GM18507 (cell line): ENCODE measurements around the gene RHBG.

Experiments used
- DNase-seq: peaks from one replicate; pipeline ENCODE4 v3.0.0; 2011; ENCODE audit warnings: low read depth; ENCODE audit not compliant: insufficient read length; ENCODE audit errors: extremely low spot score
- FAIRE-seq: peaks from 2 replicates; lab custom pipeline; 2011; peaks lifted over from hg19 to GRCh38; lab: Jason Lieb, UNC

Gene RHBG

DNA sequence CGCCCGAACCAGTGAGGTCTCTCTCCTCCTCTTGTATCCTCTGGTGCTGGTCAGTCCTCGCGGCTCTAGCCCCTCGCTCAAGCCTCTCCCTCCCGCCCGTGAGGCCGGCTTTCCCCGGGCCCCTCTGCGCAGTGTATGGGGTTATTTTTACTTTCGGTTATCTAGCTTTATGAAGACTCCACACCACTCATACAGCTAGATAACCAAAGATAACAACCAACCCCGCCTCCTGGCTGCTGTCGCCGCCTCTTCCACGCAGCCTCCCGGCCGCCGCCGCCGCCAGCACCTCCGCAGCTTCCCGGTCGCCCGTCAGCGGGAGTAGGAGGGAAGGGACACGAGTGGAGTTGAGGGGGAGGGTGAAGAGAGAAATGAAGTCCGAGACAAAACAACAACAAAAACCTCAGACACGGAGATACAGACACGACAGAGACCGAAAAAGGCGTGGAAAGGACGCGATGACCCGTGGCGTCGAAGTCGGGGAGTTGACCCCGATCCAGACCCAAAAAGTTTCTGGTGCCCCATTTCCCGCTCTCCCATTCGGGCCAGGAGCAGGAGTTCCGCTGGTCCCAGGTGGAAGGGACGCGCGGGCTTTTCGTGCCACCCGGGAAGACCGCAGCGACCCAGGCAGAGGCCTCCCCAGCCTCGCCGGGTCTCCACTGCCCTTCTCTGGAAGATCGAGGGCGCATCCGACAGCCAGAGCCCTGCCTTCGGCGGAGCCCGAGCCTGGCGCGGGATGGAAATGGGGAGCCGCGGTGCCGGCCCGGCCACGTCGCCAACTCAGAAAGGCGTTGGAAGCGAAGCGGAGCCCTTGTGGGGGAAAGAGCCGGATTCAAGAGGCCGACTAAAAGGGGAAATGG, 51.4 kb downstream of the RHBG start:
- DNase-seq (no peak), FAIRE-seq (peak; percentile 56)

DNA sequence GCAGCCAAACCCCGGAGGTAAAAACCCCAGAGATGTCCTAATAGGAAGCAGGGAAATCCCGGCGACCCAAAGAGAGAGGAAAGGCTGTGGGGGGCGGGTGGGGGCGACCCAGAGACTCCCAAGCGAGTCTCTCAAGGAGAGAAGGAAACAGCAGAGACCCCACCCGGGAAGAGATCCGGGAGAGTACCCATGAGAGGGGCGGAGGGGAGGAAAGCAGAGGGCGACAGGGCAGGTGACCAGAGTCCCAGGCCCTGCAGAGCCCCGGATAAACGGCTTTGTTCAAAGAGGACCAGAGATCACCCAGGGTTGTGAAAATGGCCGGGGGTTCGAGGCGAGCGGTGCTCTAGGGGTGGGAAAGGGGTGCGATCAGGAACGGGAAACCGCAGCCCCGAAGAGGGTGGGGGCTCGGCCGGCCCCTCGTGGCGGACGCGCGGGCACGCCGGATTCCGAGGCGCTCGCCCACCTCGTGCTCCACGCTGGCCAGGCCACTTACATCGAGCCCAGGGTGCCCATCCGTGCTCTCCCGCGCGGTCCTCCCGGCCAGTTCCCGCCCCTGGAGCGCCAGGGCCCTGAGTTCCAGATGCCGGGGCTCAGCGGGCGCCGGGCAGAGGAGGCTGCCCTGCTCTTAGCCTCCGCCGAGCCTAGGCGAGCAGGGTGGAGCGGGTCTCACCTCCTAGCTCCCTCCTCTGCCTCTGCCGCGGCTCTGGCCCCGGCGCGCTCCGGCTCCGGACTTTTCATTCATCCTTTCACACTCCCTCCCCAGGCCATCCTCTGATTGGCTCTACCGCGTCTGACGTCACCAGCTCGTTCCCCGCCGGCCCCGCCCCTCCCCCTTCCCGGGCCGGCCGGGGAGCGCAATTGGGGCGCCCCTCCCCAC, 52.3 kb downstream of the RHBG start:
- peak; percentile 89 for DNase-seq
- FAIRE-seq: peak; percentile 78

DNA sequence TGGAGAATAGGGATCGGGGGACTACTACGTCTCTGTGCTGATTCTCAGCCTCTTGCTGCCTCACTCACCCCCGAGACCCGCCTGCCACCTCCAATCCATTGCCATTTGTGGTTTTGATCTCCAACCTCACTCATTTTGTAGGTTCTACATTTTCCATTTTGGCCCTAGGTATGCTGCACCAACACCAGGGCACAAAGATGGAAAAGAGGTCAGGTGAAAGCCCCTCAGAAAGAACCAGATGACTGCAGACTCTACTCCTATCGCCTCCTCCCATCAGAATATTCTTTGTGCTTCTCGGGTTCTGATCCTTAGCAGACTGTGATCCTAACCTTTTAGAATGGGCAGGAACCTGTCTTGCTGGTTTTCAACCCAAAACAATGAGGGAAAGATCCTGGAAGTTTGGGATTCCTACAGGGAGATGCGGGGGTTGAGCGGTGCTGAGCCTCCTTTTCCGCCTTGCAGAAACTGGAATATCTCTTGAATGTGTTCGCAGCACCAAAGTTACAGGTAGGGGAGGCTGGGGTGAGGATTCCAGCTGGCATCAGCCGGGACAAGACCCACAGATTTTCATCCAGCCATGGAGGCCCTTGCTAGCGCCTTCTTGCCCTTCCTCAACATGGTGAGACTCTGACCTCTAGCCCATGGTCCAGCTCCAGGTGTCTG, 53.1 kb downstream of the RHBG start:
- DNase-seq (no peak), FAIRE-seq (no peak)

DNA sequence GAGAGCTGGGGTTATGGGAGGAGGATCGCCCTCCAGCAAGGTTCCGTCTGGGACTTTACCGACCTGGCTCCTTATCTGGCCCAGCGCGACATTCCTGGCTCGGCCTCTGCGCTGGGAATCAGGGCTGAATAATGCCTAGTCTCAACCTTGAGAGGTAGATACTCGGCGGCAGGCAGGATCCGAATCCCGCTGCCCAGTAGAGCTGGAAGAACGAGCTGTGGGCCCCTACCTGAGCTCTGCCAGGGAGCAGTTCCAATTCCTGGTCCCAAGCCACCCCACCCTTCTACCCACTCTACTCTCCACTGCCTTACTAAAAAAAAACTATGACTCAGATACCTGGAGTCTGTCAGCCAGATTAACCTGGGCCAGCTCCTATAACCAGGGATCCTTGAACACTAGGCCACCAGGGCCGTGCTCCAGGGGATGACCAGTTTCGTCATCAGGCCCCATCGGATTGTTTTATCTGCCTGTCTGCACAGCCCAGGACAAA, 53.6 kb downstream of the RHBG start:
- DNase-seq (no peak), FAIRE-seq (no peak)

DNA sequence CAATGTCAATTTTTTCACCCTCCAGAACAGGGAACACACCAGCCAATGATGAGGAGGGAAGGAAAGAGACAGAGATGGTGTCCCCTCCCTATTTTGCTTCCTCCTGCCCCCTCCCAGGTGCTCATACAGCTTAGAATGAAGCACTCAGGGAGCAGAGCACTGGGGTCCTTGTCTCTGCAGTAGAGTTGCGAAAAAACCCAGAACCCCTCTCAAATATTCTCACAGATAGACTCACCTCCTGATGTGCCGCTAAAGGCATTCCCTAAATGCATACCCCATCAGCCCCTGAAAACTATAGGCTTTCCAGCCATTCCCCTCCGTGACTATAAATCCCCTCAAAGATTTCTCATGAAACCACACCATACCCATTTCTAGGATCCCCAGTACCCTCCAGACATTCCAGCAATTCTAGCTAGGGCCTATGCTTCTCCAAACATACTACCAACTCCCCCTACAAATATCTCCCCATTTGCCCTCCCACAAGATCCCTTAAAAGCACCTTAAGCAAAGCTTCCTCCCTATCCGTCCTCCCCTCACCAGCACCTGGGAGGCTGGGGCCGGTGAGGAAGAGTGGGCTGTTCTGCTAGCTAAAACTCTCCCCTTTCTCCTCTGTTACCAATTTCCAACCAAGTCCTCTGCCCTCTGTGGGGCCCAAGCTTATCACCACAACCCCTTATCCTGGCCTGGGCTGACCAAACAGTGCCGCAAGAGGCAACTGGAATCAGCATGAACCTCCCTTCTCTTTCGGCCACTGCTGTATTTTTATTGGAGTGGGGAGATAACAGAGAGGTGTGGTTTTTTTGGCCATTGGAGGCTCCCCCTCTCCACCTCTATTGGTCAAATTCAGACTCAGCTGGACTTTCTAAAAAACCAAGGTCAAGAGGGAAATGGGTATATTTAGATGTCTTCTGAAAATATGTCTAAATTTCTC, 54.7 kb downstream of the RHBG start:
- DNase-seq (no peak), FAIRE-seq (no peak)

DNA sequence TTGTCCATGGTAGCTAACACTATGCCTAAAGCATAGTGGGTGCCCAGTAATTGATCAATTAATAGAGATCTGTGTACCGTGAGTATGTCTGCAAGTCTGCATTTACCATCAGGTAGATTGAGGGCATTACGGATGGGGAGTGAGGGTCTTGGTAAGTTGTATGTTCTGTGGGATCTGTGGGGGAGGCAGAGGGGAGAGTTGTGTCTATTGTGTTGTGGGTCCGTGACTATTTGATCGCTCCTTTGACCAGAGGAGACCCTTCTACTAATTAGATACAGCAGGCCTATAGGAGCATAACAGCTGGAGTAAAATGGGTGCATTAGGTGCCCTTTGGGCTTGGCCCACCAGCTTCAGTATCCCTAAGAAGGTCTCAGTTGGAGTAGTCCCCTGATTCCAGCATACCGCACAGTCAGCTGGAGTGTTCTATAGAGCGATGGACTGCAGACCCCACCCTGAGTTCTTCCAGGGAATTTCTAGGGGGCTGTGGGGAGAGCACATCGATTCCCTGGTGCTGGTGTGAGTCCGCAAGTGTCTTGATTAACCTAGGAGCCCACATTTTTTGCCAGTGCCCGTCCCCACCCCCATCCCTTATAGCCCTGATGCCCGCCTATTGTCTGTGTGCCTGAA, 55.9 kb downstream of the RHBG start:
- FAIRE-seq (no peak), DNase-seq (no peak)

DNA sequence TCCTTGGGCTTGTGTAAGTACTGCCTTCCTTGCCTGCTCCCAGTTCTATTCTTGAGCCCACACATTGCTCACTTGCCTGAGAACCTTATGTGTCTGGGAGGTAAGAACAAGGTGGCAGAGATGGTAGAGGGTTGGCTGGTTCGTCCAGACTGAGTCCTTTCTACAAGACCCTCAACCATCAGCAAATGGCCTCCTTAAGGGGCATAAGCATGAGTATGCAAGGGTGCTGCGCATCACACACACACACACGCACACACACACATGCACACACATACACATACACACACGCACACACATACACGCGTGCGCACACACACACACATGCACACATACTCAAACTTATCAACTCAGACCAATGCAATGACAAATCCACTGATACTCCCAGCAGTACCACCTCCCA, 56.9 kb downstream of the RHBG start:
- no peak for FAIRE-seq
- DNase-seq: no peak

DNA sequence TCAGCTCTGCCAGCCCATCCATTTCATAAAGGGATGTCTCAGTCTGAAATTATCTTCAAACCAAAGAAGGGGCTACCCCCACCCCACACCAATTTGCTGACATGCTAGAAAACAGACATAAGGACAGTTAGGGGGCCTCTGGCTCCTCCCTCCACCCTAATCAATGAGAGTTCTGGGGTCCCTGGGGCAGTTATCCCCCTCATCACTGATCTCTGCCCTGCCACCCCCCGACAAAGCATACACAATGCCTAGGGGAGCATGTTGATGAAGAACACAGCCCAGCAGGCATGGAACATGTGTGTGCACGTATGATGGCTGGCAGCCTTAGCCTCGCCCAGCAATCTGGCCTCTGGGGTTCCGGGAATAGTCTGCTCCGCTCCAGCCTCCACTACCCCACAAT, 58.9 kb downstream of the RHBG start:
- FAIRE-seq: no peak
- no peak for DNase-seq

DNA sequence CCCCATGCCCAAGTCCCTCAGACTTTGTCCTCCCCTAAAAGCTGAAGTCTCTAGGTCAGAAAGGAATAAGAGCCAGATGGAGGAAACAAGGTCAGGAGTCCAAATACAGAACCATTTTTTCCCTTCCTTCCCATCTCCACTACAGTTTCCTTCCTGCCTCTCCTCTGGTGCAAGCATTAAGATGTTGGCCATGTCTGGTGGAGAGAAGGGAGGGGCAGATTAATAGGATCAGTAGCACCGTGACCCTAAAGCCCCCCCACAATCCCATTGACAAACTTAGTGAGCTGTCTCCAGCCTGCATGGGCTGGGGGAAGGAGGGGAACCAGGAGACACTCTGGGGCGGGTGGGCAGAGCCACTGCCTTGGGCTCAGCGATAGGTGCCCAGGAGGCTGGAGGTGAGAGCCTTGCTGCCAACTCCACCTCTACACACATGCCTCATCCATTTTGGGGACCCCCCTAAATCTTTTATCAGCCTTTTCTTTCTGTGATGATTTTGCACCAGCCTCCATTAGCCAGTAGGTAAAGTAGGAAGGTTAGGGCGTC, 59.8 kb downstream of the RHBG start:
- no peak for FAIRE-seq
- no peak for DNase-seq

DNA sequence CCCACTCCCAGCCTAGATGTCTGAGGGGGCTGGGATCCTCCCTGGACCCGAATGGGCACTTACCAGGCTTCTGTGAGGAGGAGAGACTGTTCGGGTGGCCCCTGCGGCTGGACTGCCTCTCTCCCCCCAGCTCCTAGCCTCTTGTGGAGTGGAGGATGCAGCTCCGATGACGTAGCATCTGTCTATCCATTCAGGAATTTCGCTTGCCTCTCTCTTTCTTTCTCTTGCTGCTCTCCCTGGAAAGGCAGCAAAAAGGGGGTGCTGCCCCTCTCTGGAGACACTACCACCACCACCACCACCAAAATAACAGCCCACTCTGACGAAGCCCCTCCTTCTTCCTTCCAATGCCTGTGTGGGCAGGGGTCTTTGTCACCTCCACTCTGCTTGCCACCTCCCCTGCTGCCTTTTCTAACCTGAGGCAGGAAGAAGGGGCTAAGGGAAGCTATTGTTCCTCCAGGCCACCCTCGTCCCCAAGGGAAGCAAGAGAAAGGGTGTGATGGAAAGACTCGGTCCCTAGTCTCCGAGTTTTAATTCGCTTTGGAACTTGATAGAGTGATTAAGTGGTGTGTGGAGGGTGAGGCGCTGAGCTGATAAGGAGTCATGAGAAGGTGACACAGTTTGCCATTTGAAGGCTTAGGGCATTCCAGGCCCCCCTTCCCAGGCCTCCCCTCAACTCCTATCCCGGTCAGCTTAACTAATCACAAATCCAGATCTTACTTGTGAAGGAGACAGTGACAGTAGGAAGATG, 60.5 kb downstream of the RHBG start:
- FAIRE-seq (no peak), DNase-seq (no peak)

DNA sequence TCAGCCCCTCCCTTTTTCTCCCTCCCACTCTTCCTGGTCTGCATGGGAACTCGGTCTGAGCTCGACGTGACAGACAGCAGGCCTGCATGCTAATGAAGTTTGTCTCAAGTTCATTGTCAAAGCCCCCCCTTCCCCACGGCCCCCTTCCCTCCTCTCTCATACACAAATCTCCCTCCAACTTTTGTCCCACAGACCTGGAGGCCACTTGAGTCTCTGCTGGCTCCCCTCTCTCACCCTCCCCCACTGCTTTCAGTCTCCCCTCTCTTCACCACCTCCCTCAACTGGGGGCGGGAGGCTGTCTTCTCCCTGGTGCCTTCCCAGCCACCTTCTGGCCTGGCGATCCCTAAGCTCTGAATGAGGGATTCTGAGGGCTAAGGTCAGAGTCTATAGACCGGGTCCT, 61.3 kb downstream of the RHBG start:
- FAIRE-seq (no peak), DNase-seq (no peak)

DNA sequence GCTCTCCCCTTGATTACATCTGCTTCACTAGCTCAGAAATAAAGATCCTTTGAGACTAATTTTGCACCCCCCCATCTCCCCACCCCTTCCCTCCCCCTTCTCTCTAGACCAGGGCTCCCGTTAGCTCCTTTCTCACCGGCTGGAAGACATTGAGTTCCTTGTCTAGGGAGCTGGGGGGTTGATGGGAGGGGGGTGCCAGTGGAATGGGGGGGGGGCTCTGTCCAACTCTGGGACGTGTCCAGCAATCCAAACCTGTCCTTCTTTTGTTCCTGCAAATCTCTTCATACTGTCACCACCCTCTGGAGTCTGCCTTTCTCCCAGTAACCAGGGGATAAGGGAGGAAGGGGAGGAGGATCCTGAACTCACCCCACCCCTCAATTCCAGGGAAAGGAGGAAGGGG, 61.9 kb downstream of the RHBG start:
- FAIRE-seq: no peak
- DNase-seq: no peak

DNA sequence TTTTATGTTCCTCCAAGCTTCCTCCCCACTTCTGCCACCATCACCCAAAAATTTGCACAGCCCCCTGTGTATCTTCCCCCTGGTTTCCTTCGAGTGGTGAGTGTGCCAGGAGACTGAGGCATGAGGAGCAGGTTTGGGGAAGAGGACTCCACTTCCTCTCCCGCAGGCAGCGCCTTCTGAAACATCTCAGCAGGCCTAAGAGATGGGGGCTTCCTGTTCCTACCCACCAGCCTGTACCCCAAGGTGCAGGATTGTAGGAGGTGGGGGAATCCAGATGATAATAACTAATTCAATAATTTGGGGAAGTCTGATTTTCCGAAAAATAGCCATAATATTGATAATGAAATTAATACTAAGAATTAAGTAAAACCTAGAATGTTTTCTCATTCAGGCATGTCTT, 62.4 kb downstream of the RHBG start:
- no peak for DNase-seq
- FAIRE-seq: no peak

DNA sequence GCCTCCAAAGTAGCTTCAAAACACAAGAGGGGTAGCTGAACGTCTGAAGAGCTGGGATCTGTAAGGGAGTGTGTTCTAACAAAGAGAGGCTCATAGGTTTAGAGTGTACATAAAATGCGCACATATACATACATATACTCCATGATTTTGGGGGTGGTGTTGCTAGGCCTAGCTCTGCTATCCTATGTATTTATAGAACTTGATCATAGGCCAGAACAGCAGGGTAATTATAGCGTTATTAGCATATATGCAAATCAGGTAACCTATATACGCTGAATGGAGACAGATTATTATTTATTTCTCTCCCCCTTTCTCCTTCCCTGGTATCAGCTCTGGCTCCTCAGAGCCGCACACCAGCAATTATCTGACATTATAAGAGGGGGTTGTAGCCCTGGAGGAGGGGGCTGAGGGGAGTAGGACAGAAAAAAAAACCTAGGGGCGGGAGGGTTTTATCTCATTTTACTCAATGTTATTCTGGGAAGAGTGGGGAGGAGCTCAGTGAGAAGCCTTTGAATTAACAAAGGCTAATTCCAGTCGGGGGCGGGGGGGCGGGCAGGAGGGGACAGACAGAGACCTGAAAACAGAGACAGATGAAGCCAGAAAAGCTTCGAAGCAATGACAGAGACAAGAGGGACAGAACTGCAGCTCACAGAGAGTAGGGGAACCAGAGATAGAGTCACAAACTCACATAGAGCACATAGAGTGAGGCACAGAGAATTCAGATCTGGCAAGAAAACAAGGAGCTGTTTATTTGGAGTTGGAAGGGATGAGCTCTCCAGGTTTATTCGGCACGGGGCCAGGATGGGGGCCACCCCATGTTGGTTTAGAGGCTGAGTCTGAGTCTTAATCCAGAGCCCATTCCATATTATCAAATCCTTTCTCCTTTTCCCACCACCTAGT, 63.0 kb downstream of the RHBG start:
- FAIRE-seq: no peak

DNA sequence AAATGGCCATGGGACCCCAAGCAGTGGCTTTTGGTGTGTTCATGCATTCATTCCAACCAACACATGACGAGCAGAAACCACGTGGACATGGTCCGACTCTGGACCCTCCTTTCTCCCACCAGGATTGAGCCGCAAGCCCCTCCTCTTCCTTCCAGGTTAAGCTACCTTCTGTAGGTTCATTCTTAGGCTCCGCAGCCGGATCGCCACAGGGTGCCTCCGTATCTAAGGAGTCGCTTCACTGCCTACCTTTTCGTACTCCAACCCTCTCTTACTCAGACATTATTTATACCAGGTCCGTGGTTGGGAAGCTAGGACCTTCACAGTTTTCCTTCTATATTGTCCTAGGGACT, 63.6 kb downstream of the RHBG start:
- no peak for FAIRE-seq
- no peak for DNase-seq

More for the DNA sequence above, 63.0 kb downstream of the RHBG start:
- no peak for DNase-seq

DNA sequence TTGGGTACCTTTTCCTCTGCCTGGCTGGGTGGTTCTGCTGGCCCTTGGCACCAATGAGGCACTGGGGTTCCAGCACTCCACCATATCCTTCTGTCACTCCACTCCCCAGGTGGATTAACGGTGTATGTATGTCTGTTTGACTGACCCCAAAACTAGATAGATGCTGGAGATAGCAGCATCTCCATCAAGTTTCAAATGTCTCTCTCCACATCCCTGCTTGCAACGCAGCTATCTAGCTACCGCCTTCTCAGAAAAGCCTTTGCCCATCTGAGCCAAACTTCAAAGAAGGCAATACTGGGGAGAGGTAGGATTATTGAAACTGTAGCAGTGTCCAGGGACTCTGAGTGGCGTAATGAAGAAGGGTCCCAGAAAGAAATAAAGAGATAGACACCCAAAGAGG, 64.0 kb downstream of the RHBG start:
- FAIRE-seq (no peak), DNase-seq (no peak)

DNA sequence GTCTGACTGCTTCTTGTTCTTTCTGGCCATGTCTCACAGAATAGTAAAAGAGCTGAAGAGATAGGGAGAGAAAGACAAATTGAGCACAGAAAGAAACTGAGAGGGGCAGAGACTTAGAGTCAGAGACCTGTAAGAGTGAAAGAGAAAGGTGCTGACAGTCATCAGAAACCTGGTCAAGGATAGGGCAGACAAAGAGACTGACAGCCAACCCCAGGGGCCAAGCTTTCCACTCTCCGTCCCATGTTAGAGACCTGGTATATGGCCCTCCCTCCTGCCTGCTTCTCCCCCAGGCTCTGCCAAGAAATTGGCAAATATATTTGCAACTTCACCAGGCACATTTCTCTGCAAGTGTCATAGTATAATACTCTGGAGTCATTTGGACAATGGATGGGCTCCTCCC, 64.6 kb downstream of the RHBG start:
- no peak for DNase-seq
- peak; percentile 39 for FAIRE-seq
